GM12801 (cell line): ENCODE data around the gene MSMO1.

Experiments
- TF ChIP-seq, protein P1 (sequence below): IDR thresholded peaks from one replicate; pipeline ENCODE4 v1.5.1; 2011; ENCODE audit warnings: control low read depth; ENCODE audit not compliant: insufficient read length; ENCODE audit errors: extremely low read depth

MSMO1 gene

GRCh38 chr4:165297626-165298025, 29.8 kb upstream of the MSMO1 start:
- TF ChIP-seq, protein P1, sequence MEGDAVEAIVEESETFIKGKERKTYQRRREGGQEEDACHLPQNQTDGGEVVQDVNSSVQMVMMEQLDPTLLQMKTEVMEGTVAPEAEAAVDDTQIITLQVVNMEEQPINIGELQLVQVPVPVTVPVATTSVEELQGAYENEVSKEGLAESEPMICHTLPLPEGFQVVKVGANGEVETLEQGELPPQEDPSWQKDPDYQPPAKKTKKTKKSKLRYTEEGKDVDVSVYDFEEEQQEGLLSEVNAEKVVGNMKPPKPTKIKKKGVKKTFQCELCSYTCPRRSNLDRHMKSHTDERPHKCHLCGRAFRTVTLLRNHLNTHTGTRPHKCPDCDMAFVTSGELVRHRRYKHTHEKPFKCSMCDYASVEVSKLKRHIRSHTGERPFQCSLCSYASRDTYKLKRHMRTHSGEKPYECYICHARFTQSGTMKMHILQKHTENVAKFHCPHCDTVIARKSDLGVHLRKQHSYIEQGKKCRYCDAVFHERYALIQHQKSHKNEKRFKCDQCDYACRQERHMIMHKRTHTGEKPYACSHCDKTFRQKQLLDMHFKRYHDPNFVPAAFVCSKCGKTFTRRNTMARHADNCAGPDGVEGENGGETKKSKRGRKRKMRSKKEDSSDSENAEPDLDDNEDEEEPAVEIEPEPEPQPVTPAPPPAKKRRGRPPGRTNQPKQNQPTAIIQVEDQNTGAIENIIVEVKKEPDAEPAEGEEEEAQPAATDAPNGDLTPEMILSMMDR = no peak

DNA sequence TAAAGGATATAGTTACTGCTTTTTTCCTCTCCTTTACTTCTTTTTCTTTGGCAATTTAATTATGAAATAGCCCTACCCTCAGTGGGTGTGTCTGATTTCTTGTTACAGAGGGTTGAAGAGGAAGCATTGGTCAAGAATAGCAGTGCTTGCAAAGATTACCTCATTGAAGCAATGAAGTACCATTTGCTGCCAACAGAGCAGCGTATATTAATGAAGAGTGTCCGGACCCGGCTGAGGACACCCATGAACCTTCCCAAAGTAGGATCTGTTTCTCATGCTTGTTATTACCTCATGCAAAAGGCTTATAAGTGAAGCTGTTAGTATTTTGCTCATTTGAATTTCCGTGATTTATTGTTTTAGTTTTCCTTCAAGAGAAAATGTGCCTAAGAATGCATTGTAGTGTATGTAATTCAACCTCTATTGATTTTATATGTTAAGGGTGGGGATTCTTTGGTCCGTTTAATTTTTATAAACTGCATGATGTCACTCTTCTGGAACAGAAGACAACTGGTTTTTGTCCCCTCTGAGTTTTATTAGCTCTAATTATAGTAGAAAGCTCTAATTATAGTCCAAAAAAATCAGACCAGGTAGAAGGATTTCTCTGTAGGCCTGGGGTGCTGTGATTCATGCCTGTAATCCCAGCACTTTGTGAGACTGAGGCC, 27.9 kb upstream of the MSMO1 start:
- TF ChIP-seq, protein P1 = no peak

DNA sequence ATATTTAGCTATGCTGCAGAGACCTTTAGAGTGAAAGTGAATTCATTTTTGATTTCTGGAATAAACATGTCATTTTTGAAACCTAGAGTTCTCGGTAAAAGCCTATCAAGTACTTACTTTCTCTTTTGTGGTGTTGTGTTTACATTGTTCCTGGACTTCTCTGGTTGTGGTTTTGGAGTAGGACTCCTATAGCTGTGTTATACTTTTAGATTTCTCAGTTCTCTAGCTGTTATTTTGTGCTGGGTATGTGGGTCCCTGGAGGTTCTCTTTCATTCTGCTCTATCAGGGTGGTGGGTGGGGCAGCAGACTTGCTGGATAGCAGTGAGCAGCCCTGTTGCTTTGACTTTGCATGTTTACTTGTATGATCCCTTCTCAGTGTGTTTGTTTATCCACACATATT, 25.6 kb upstream of the MSMO1 start:
- TF ChIP-seq, protein P1 = no peak

DNA sequence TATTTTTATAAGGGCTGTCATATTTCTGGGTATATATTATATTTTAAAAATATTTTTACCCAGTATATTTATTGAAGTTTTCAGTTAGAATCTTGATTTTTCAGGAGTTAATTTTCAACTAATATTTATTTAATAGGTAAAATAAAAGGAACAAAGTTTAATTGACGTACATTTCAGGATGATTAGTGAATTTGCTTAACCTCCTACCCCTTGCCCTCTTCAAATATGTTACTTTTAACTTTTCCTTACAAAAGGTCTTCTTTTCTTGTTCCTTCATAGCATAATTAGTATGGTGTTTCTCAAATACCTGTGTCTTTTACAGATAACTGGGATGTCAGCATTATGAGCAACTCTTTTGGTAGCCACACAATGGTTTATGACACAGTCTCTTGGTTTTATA, 24.8 kb upstream of the MSMO1 start:
- TF ChIP-seq, protein P1 = no peak

DNA sequence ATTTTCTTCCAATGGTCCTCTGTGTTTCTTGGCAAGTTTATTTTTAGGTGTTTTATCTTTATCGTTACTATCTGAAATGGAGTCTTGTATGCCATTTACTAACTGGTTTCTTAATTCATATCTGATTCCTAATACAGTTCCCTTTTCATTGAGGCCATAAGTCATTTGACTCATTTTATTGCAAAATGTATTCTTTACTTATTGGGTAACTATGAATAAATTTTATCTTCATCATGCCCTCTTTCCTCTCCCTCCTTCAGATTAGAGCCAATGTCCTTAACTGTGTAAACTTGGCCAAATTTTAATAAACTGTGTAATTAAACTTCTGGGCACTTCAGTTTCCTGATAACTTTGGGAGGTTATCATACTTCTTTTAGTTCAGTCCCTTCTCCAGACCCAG, 19.3 kb upstream of the MSMO1 start:
- TF ChIP-seq, protein P1 = no peak

DNA sequence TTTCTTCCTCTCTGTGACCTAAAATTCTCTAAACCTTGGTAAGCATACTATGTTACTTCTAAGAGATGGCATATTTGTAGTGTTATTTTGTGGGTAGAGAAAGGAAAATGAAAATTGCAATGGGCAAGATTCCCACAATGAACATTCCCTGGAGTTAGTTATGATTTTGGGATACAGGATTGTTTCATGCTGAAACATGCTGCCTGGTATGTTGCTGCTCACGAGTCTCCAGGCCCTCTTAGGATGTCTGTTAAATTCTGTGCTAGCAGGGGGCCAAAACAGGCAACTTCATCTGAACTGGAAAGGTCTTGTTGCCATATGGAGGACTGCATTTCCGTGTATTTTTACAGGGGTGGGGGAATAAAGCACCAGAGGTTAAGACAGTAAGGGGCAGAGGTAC, 18.9 kb upstream of the MSMO1 start:
- TF ChIP-seq, protein P1 = no peak

GRCh38 chr4:165309456-165309855, 18.0 kb upstream of the MSMO1 start:
- TF ChIP-seq, protein P1 = no peak
